ENCODE results near the gene ITPR3. TPM values are rescaled to one million over a fixed set of nuclear protein-coding genes. Genes with fewer than 3 reads are reported as not detected.

ITPR3 gene
- total and polyA plus RNA-seq, 2 of the 13 experiments (the other 11 are each of a cell fraction or from before 2014, with no cell fraction given), result 3.8 to 21.4 TPM

DNA sequence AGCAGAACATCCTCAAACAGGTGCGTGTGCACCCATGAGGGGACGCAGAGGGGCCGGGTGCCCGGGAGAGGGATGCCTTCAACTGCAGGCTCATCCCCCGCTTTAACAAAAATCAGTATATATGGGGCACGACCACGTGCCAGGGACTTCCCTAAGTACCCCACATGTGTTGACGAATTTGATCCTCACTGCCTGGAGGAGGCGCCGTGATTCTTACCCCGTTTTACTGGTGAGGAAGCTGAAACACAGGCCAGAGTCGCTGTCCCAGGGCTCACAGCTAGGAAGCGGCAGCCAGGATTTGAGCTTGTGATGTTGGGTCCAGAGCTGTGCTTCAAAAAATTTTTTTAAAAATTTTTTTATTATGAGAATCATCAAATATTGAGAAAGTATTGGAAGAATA lies 44.8 kb downstream of the ITPR3 start:
- no peak overlapping the region for H3K9ac ChIP-seq (ENCODE audit: insufficient read depth, low read depth, low read length)
- H2AFZ ChIP-seq (ENCODE audit: low read length), result no peak overlapping the region
- no peaks in the 10 kb centered on the region for H3K27me3 ChIP-seq (ENCODE audit: control insufficient read depth in 1 of 2, insufficient read depth in 2 of 2, low read length in 2 of 2)
- intact Hi-C loops (cut with micrococcal nuclease; ENCODE audit: unreplicated experiment), result no loop called here
- DNase-seq (ENCODE audit: low spot score) (no peak), FAIRE-seq (no peak), ATAC-seq (no peak)
- no peak for TF ChIP-seq RARG (CRISPR knock-in tag; IDR thresholded peaks at IDR 0.05; ENCODE audit: low read depth)
- peaks cover 0 to 4% of the 10 kb centered on the region in 2 experiments; a peak in 3 of 5 replicates for H3K36me3 ChIP-seq (replicated peaks in 1 of 2; ENCODE audit: control insufficient read depth in 1 of 2, insufficient read depth in 2 of 2, low read length in 2 of 2)
- 90% methylated on average over 13 of the region's 13 CpGs for WGBS (ENCODE audit: low lambda C conversion rate)
- BruUV-seq (replicated peaks), result no TSS peak
- CTCF ChIA-PET (ENCODE audit: low intra/inter-chr PET ratio, low total read pairs), result no interaction called here
- POLR2A ChIA-PET, result no interaction called here
- H3K27ac ChIP-seq (ENCODE audit: extremely low read length, insufficient read depth, low read length), result no peak overlapping the region
- in situ Hi-C loops (cut with HindIII; ENCODE audit: extremely low pct_ligation_motif_present, low pct_unique_long_range_greater_than_20kb), result no loop called here
- H4K20me1 ChIP-seq (ENCODE audit: insufficient read depth, low read length), result no peaks in the 10 kb centered on the region
- H3K79me2 ChIP-seq (ENCODE audit: insufficient read depth, low read length), result no peaks in the 10 kb centered on the region
- H3K4me2 ChIP-seq (ENCODE audit: low read depth, low read length), result no peak overlapping the region
- no peaks in the 10 kb centered on the region for H3K4me1 ChIP-seq (ENCODE audit: insufficient read depth, low read length)
- no peak overlapping the region for H3K4me3 ChIP-seq (replicated peaks in 1 of 3; ENCODE audit: insufficient read depth in 1 of 3, low read depth in 2 of 3, low read length in 3 of 3)
- H3K9me3 ChIP-seq (ENCODE audit: low read length), result no peaks in the 10 kb centered on the region

DNA sequence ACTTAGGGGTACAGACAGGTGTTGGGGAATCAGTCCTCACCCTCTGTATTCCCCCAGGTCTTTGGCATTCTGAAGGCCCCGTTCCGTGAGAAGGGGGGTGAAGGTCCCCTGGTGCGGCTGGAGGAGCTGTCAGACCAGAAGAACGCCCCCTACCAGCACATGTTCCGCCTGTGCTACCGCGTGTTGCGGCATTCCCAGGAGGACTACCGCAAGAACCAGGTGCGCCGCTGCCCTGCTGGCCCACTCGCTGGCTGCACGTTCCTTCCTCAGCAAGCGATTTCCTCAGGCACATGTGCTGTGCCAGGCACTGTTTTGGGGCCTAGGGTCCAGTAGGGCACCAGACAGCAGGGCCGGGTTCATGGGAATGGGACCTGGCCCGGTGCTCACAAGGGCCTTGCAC lies 46.0 kb downstream of the ITPR3 start:
- no peaks in the 10 kb centered on the region for H3K9me3 ChIP-seq (ENCODE audit: low read length)
- intact Hi-C loops (cut with micrococcal nuclease; ENCODE audit: unreplicated experiment) (no loop called here), in situ Hi-C loops (cut with HindIII; ENCODE audit: extremely low pct_ligation_motif_present, low pct_unique_long_range_greater_than_20kb) (no loop called here)
- no peak overlapping the region for H3K27ac ChIP-seq (ENCODE audit: extremely low read length, insufficient read depth, low read length)
- H3K4me3 ChIP-seq (replicated peaks in 1 of 3; ENCODE audit: insufficient read depth in 1 of 3, low read depth in 2 of 3, low read length in 3 of 3), result no peak overlapping the region
- H2AFZ ChIP-seq (ENCODE audit: low read length), result no peak overlapping the region
- no peaks in the 10 kb centered on the region for H4K20me1 ChIP-seq (ENCODE audit: insufficient read depth, low read length)
- peaks cover 0 to 4% of the 10 kb centered on the region in 2 experiments; a peak in 3 of 5 replicates for H3K36me3 ChIP-seq (replicated peaks in 1 of 2; ENCODE audit: control insufficient read depth in 1 of 2, insufficient read depth in 2 of 2, low read length in 2 of 2)
- ChIA-PET POLR2A (no interaction called here), CTCF (ENCODE audit: low intra/inter-chr PET ratio, low total read pairs) (no interaction called here)
- no peak overlapping the region for H3K4me2 ChIP-seq (ENCODE audit: low read depth, low read length)
- H3K27me3 ChIP-seq (ENCODE audit: control insufficient read depth in 1 of 2, insufficient read depth in 2 of 2, low read length in 2 of 2), result no peaks in the 10 kb centered on the region
- WGBS (ENCODE audit: low lambda C conversion rate), result 95% methylated on average over 11 of the region's 16 CpGs
- no TSS peak for BruUV-seq (replicated peaks)
- no peaks in the 10 kb centered on the region for H3K79me2 ChIP-seq (ENCODE audit: insufficient read depth, low read length)
- H3K9ac ChIP-seq (ENCODE audit: insufficient read depth, low read depth, low read length), result no peak overlapping the region
- FAIRE-seq, result no peak
- no peak for DNase-seq (ENCODE audit: low spot score)
- no peak for ATAC-seq
- H3K4me1 ChIP-seq (ENCODE audit: insufficient read depth, low read length), result no peaks in the 10 kb centered on the region
- TF ChIP-seq, protein P1, sequence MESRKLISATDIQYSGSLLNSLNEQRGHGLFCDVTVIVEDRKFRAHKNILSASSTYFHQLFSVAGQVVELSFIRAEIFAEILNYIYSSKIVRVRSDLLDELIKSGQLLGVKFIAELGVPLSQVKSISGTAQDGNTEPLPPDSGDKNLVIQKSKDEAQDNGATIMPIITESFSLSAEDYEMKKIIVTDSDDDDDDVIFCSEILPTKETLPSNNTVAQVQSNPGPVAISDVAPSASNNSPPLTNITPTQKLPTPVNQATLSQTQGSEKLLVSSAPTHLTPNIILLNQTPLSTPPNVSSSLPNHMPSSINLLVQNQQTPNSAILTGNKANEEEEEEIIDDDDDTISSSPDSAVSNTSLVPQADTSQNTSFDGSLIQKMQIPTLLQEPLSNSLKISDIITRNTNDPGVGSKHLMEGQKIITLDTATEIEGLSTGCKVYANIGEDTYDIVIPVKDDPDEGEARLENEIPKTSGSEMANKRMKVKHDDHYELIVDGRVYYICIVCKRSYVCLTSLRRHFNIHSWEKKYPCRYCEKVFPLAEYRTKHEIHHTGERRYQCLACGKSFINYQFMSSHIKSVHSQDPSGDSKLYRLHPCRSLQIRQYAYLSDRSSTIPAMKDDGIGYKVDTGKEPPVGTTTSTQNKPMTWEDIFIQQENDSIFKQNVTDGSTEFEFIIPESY (CRISPR knock-in tag; IDR thresholded peaks at IDR 0.05), result peak; percentile 81
- TF ChIP-seq MNT (IDR thresholded peaks at IDR 0.05) (peak; percentile 45), RBFOX2 (IDR thresholded peaks at IDR 0.05; ENCODE audit: low read depth, low read length) (no peak)

Measured in HepG2 (cell line).